Heart left ventricle (tissue), 16 donors: ENCODE results near the gene MAP1LC3B. TPM values are rescaled to one million over a fixed set of nuclear protein-coding genes. Genes with fewer than 3 reads are reported as not detected.

Source experiments
- ATAC-seq, 4 donors: fragments of 200-7000 bp; cut with Tn5 transposase; one replicate each; pipeline ENCODE4 v1.9.1; 2020 to 2022; ENCODE audit warnings: moderate library complexity in 4 of 4, mild to moderate bottlenecking in 3 of 4, moderate number of reproducible peaks in 1 of 4
- DNase-seq, 5 donors: peaks; one replicate each; pipeline ENCODE4 v3.0.0-alpha.2; 2020
- H3K27ac ChIP-seq, 12 donors: fragments of 200-600 bp; sonication (generic) in 4 of 12; one replicate each; pipeline versions ENCODE4 v1.5.0 to v1.8.0; 2016 to 2022; ENCODE audit warnings: mild to moderate bottlenecking in 2 of 12
- H3K27me3 ChIP-seq, 9 donors: fragments of 200-600 bp; sonication (generic) in 2 of 9; one replicate each; pipeline versions ENCODE4 v1.5.1 to v1.8.0; 2016 to 2022; ENCODE audit warnings: mild to moderate bottlenecking in 3 of 9
- H3K36me3 ChIP-seq, 9 donors: fragments of 200-600 bp; sonication (generic) in 2 of 9; one replicate each; pipeline versions ENCODE4 v1.5.0 to v1.8.0; 2018 to 2022; ENCODE audit warnings: mild to moderate bottlenecking in 2 of 9
- H3K4me1 ChIP-seq, 12 donors: fragments of 200-600 bp; sonication (generic) in 4 of 12; one replicate each; pipeline versions ENCODE4 v1.5.0 to v1.8.0; 2016 to 2022; ENCODE audit warnings: mild to moderate bottlenecking in 3 of 12
- H3K4me3 ChIP-seq, 12 donors: fragments of 200-600 bp; sonication (generic) in 4 of 12; one replicate each; pipeline versions ENCODE4 v1.5.0 to v1.8.0; 2017 to 2022; ENCODE audit warnings: mild to moderate bottlenecking in 9 of 12, moderate library complexity in 4 of 12
- H3K9me3 ChIP-seq, 12 donors: fragments of 200-600 bp; sonication (generic) in 4 of 12; one replicate each; pipeline versions ENCODE4 v1.5.0 to v1.8.0; 2016 to 2022; ENCODE audit warnings: mild to moderate bottlenecking in 1 of 12
- CTCF ChIP-seq, 12 donors: fragments of 200-600 bp; sonication (generic) in 4 of 12; IDR thresholded peaks; one replicate each; pipeline versions ENCODE4 v1.5.0 to v1.8.0; 2018 to 2022; ENCODE audit warnings: antibody characterized with exemption in 12 of 12, mild to moderate bottlenecking in 5 of 12
- POLR2A ChIP-seq, 2 donors: fragments of 450-650 bp; IDR thresholded peaks; one replicate each; pipeline ENCODE4 v1.6.1; 2017; ENCODE audit warnings: antibody characterized with exemption in 2 of 2, mild to moderate bottlenecking in 2 of 2, moderate library complexity in 2 of 2
- WGBS, 4 donors: extraction: QIAGEN DNeasy Blood & Tissue Kit in 2 of 4; methylation state at CpG; one replicate each; pipeline versions ENCODE4 v1.1.5 to v1.1.7; 2013 to 2018; 5-methylcytosine and 5-hydroxymethylcytosine counted together
- intact Hi-C, 10 donors: fragments of 100-400 bp; cut with DNase I; formaldehyde crosslinking; loops; one replicate each; pipeline versions ENCODE4 v1.11.1 to v1.14.2; 2022
- polyA plus RNA-seq, 2 donors: library from polyadenylated mRNA; stranded (reverse); fragments of 200-250 nt; gene quantifications; one replicate each; pipeline ENCODE4 v1.2.3, GENCODE V29; 2013
- total RNA-seq, 9 donors: library from RNA; depleted of rRNA in 2 of 9; stranded (reverse); fragments of >200 nt in 2 of 9; fragmentation: NEBNext Ultra II Directional in 3 of 9; extraction: Animal tissue kit (Norgen Biotek cat#: 25700) in 3 of 9; gene quantifications; one replicate each; pipeline versions ENCODE4 v1.1.0 to v1.2.4, GENCODE V29; 2016 to 2023
- donor health status: ischemic (EF 13 %, LVEDD 7.1; RV severe dilation, severe dysfunction).
- donor health status: healthy with polysubstance abuse.
- donor health status: DM: no; HTN: yes; CAD: no.
- donor health status: DM: no; HTN: no; CAD: no.
- donor health status: ischemic (EF 25% LVEDD 6.9; RV normal size, moderate dysfunction).
- donor health status: ischemic (EF 25% LVEDD 5.7; RV mildly dilated, moderate dysfunction).
- donor health status: healthy.
- donor health status: DM: yes; HTN: yes; CAD: no.
- donor health status: ischemic (EF 35%, LVEDD 5.7; RV mildly dilated, moderate dysfunction).
- donor health status: nonischemic (EF 11% LVEDD 7.7; RV severe dilation, severe dysfunction).
- donor health status: DM: yes; HTN: yes; CAD: no.
- donor health status: PGD.
- donor health status: ischemic (EF 29% LVEDD 5.4; RV normal size, mild dysfunction).
- donor health status: nonischemic (EF 23%, LVEDD 6.1; RV moderate dilation, normal function).

The MAP1LC3B gene
- total and polyA plus RNA-seq, 11 donors: 70.7 to 263 (median 116) TPM

- no peak for TF ChIP-seq CTCF (IDR thresholded peaks at IDR 0.05)
- TF ChIP-seq POLR2A (IDR thresholded peaks at IDR 0.05): no peak
- Histone ChIP-seq H3K4me1 (peaks cover 0 to 38% (median 23%) of the 10 kb centered on the region in 12 donors), H3K27me3 (no peaks in the 10 kb centered on the region), H3K36me3 (peaks cover 0 to 7% (median 0%) of the 10 kb centered on the region in 9 donors), H3K9me3 (no peaks in the 10 kb centered on the region), H3K27ac (no peak overlapping the region), H3K4me3 (no peak overlapping the region)
- 92 to 95% (median 94%) methylated on average over 17 of the region's 17 CpGs for WGBS, 4 donors
- no peak for DNase-seq
- no peak for ATAC-seq
- intact Hi-C loops: loop anchor here in 3 of 10 donors (5.0 to 10.0 kb wide), 3 partner anchors 34 to 57 kb away; partner anchors contain the start of gene ZCCHC14 (in 2 of the 3)
These were observed 45.9 kb downstream of the MAP1LC3B start for GRCh38 chr16:87437911-87438610.

GRCh38 chr16:87438611-87438985 is 46.5 kb downstream of the MAP1LC3B start:
- H3K27me3 ChIP-seq: no peaks in the 10 kb centered on the region
- TF ChIP-seq POLR2A (IDR thresholded peaks at IDR 0.05) (no peak), CTCF (IDR thresholded peaks at IDR 0.05) (no peak)
- 73 to 81% (median 78%) methylated on average over 9 of the region's 9 CpGs for WGBS, 4 donors
- intact Hi-C loops: loop anchor here in 3 of 10 donors (5.0 to 10.0 kb wide), 3 partner anchors 34 to 56 kb away; partner anchors contain the start of gene ZCCHC14 (in 2 of the 3)
- H3K36me3 ChIP-seq: peaks cover 0 to 7% (median 0%) of the 10 kb centered on the region in 9 donors
- no peak overlapping the region for H3K4me3 ChIP-seq
- ATAC-seq (no peak), DNase-seq (no peak)
- H3K9me3 ChIP-seq: peaks cover 0 to 3% (median 0%) of the 10 kb centered on the region in 12 donors
- no peak overlapping the region for H3K27ac ChIP-seq
- H3K4me1 ChIP-seq: peaks cover 0 to 38% (median 23%) of the 10 kb centered on the region in 12 donors

GRCh38 chr16:87439926-87440325 is 47.8 kb downstream of the MAP1LC3B start:
- no peak for DNase-seq
- intact Hi-C loops: loop anchor here in 3 of 10 donors (5.0 to 10.0 kb wide), 3 partner anchors 32 to 55 kb away; partner anchors contain the start of gene ZCCHC14 (in 2 of the 3)
- no peak for ATAC-seq

More at GRCh38 chr16:87439926-87440325, 47.8 kb downstream of the MAP1LC3B start:
- H3K27ac ChIP-seq: no peak overlapping the region
- no peak for TF ChIP-seq CTCF (IDR thresholded peaks at IDR 0.05)
- TF ChIP-seq POLR2A (IDR thresholded peaks at IDR 0.05): no peak
- H3K9me3 ChIP-seq: peaks cover 0 to 12% (median 0%) of the 10 kb centered on the region in 12 donors
- peaks cover 0 to 31% (median 22%) of the 10 kb centered on the region in 12 donors for H3K4me1 ChIP-seq
- WGBS, 4 donors: 95 to 97% (median 97%) methylated on average over 10 of the region's 10 CpGs
- H3K4me3 ChIP-seq: no peak overlapping the region
- H3K36me3 ChIP-seq: peaks cover 0 to 17% (median 6%) of the 10 kb centered on the region in 9 donors
- no peaks in the 10 kb centered on the region for H3K27me3 ChIP-seq
